NK-92 (cell line): Measurements from ENCODE around the gene AREL1.
"Not testable (repeated sequence)": the region's sequence is repeated elsewhere in the genome, so short reads cannot be mapped to it uniquely, and the experiment has no call there.

Experiments used
- DNase-seq: peaks from one replicate; lab custom pipeline; 2025; ENCODE audit not compliant: unreplicated experiment; lab: John Stamatoyannopoulos, UW

The AREL1 gene, protein sequence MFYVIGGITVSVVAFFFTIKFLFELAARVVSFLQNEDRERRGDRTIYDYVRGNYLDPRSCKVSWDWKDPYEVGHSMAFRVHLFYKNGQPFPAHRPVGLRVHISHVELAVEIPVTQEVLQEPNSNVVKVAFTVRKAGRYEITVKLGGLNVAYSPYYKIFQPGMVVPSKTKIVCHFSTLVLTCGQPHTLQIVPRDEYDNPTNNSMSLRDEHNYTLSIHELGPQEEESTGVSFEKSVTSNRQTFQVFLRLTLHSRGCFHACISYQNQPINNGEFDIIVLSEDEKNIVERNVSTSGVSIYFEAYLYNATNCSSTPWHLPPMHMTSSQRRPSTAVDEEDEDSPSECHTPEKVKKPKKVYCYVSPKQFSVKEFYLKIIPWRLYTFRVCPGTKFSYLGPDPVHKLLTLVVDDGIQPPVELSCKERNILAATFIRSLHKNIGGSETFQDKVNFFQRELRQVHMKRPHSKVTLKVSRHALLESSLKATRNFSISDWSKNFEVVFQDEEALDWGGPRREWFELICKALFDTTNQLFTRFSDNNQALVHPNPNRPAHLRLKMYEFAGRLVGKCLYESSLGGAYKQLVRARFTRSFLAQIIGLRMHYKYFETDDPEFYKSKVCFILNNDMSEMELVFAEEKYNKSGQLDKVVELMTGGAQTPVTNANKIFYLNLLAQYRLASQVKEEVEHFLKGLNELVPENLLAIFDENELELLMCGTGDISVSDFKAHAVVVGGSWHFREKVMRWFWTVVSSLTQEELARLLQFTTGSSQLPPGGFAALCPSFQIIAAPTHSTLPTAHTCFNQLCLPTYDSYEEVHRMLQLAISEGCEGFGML

GRCh38 chr14:74712499-74713394, at the start of gene AREL1, which contains the start of gene FCF1:
AREL1 (minus strand) TSS chr14:74713080; CDS start chr14:74685615, 27,465 bp downstream.
FCF1 (plus strand) TSS chr14:74713144; CDS start chr14:74713198, 54 bp downstream.
- no peak for DNase-seq

GRCh38 chr14:74758505-74758904, 45.6 kb upstream of the AREL1 start:
- not testable (repeated sequence) for DNase-seq

- DNase-seq, result no peak
These were observed 43.4 kb upstream of the AREL1 start for GRCh38 chr14:74756326-74756725.

- no peak for DNase-seq
These were observed 42.0 kb upstream of the AREL1 start for GRCh38 chr14:74754899-74755298.

GRCh38 chr14:74754157-74754556, 41.3 kb upstream of the AREL1 start:
- DNase-seq, result no peak

- DNase-seq, result no peak
These were observed 34.4 kb upstream of the AREL1 start for GRCh38 chr14:74747237-74747636.

DNA sequence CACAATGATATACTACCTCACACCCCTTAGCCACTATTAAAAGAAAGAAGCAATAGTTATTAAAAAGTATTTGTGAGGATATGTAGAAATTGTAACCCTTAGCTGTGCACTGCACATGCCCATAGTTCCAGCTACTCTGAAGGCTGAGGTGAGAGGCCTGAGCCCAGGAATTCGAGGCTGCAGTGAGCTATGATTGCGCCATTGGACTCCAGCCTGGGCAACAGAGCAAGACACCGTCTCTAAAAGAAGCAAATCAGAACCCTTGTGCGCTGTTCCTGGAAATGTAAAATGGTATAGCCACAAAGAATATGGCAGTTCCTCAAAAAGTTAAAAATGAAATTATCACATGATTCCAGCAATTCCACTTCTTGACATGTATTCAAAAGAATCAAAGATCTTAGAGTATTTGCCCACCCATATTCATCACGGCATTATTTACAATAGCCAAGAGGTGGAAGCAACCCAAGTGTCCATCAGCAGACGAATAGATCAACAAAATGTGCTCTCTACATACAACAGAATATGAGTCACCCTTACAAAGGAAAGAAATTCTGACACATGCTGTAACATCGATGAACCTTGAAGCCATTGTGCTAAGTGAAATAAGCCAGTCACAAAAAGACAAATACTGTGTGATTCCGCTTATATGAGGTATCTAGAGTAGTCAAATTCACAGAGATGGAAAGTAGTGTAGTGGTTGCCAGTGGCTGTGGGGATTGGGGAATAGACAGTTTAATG, 26.6 kb upstream of the AREL1 start:
- DNase-seq, result no peak

DNA sequence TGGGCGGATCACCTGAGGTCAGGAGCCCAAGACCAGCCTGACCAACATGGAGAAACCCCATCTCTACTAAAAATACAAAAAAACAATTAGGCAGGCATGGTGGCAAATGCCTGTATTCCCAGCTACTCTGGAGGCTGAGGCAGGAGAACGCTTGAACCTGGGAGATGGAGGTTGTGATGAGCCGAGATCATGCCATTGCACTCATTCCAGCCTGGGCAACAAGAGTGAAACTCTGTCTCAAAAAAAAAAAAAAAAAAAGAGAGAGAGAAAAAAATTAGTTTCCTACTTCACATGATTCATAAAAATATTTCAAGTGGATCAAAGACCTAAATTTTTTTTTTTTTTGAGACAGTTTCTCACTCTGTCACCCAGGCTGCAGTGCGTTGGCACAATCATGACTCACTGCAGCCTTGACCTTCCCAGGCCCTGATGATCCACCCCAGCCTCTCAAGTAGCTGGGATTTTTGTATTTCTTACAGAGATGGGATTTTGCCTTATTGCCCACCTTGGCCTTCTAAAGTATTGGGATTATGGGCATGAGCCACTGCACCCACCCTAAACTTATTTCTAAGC, 25.0 kb upstream of the AREL1 start:
- no peak for DNase-seq

DNA sequence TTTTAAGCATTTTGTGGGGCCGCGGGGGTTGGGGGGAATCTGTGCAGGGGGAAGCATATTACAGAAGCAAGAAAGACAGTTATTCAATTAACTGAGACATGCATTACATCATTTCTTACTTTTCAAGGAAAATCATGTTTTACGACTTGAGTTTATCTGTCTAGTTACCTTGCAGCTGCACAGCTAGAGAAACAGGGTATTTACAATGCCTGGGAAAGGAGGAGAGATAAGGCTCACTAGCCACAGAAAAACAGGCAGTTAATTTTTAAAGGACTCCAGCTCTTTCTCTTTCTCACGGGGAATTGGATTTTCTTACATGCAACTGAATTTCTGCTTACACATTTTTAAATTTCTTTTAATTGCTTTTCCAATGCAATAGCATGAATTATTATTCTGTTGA, 22.2 kb upstream of the AREL1 start:
- no peak for DNase-seq

- no peak for DNase-seq
These were observed 20.3 kb upstream of the AREL1 start for GRCh38 chr14:74733221-74733620.

GRCh38 chr14:74732387-74732786, 19.5 kb upstream of the AREL1 start:
- DNase-seq, result no peak

DNA sequence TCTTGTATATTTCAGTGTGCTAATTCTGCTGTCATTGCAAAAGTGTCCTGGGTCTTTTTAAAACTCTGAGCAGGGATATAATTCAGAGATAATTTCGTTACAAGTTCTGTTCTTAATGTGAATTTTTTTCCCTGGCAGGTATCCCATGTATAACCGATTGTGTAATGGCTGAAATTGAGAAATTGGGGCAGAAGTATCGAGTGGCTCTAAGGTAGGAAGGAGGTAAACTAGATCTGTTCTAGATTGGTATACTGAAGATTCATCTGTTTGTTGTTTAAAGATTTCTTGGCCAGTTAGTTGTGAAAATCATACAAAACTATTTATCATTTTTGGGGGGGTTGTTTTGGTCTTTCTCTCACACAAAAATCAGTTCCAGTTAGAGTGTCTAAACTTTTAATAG, 10.3 kb upstream of the AREL1 start:
- DNase-seq, result no peak

DNA sequence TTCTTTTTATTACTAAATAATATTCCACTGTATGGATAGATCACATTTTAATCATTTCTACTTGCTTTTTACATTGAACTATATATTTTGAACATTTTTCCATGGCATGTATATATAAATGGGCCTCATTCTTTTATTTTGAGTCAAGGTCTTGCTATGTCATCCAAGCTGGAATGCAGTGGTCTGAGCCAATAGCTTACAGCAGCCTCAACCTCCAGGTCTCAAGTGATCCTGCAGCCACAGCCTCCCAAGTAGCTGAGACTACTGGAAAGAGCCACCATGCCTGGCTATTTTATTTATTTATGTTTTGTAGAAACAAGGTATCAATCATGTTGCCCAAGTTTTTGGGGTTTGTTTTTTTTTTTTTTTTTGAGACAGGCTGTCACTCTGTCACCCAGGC, 7.6 kb upstream of the AREL1 start:
- no peak for DNase-seq

DNA sequence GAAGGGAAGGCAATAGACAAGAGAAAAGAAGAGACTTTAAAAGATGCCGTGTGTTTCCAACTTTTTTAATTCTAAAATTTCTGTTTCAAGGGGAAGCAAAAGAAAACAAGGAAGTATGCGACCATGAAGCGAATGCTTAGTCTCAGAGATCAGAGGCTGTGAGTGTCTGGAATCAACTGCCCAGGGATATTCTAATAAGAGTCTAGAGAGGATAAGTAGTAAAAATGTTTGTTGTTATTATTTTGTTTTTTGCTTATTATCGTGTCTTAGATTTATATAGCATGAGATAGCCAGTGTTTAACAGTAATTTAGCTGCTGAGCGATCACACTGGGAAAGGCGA, 485 bp upstream of the AREL1 start:
- DNase-seq, result no peak

DNA sequence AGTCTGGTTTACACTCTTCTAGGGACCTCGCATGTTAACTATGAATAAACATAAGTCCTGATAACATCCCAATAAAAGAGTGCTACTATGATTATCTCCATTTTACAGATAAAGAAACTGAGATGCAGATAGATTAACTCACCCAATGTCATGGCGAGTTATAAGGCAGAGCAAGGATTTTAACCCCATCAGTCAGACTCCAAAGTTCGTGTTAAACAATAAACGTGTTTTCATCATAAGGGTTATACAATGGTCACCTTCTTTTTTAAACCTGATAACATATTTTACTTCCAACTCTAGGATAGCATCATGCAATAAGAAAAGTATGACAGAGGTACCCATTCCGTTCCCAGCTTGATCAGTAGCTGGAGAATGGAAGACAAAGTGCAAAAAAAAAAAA, 1.2 kb downstream of the AREL1 start:
- DNase-seq, result no peak

GRCh38 chr14:74710480-74710879, 2.4 kb downstream of the AREL1 start:
- no peak for DNase-seq

- DNase-seq, result no peak
These were observed 7.0 kb downstream of the AREL1 start for GRCh38 chr14:74705613-74706500.

- DNase-seq, result no peak
These were observed 8.2 kb downstream of the AREL1 start for GRCh38 chr14:74704656-74705055.

DNA sequence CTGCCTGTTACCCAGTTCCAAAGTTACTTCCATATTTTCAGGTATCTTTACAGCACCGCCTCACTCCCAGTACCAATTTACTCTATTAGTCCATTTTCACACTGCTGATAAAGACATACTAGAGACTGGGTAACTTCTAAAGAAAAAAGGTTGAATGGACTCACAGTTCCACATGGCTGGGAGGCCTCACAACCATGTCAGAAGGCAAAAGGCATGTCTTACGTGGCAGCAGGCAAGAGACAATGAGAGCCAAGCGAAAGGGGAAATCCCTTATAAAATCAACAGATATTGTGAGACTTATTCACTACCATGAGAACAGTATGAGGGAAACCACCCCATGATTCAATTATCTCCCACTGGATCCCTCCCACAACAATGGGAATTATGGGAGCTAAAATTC, 9.8 kb downstream of the AREL1 start:
- no peak for DNase-seq
